NB4 (cell line): ENCODE measurements around the gene SNTA1.
"Not testable (repeated sequence)": the region's sequence is repeated elsewhere in the genome, so short reads cannot be mapped to it uniquely, and the experiment has no call there.

Experiments used
- DNase-seq: peaks from one replicate; pipeline ENCODE4 v3.0.0; 2010; ENCODE audit warnings: low read depth
- H3K4me3 ChIP-seq: one replicate; pipeline ENCODE4 v1.5.1; 2011; ENCODE audit warnings: mild to moderate bottlenecking, low read depth, low read length, moderate library complexity
- MYC ChIP-seq: IDR thresholded peaks from 2 replicates; pipeline ENCODE4 v1.6.1; 2011; ENCODE audit warnings: low read depth, low read length
- POLR2A ChIP-seq: IDR thresholded peaks from 2 replicates; pipeline ENCODE4 v1.6.1; 2011; ENCODE audit warnings: mild to moderate bottlenecking; ENCODE audit not compliant: insufficient read length; ENCODE audit errors: extremely low read depth
- TF ChIP-seq, protein P1 (sequence below): IDR thresholded peaks from one replicate; pipeline ENCODE4 v1.5.1; 2012; ENCODE audit warnings: low read depth, low read length
- TF ChIP-seq, protein P2 (sequence below): IDR thresholded peaks from 2 replicates; pipeline ENCODE4 v1.6.1; 2011; ENCODE audit warnings: low read depth, low read length

Gene SNTA1

DNA sequence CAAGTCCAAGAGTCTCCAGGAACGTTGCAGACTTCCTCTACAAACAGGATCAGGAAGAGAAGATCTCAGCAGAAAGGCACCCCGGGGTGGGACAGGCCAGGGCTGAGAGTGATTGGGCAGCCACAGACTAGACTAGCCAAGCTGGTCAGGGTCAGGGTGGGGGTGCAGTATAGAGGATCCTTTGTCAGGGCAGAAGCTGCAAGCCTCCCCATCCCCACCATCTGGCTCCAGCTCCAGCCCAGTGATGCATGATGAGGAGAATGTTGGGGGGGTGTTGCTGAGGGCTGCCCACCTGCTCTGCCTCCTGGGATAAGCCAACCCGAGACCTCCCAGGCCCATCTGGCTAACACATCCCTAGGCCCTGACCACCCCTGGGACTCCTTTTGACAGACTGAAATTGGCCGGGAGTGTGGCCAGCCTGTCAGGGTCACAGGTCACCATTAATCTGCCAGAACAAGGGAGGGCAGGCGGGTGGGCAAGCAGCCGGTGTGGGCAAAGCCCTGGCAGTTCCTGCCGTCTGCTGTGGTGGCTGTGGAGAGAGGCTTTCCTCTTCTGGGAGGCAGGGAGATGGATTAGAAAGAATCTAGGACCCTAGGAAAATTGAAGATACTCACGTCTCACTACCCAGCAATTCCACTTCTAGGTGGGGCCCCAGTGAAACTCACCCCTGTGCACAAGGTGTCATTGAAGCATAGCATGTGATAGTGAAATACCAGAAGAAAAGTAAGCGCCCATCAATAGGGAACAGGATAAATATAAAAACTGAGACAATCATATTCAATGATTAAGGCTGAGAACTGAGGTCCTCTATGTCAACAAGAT, 22.1 kb upstream of the SNTA1 start:
- H3K4me3 ChIP-seq, result no peak overlapping the region
- no peak for DNase-seq
- TF ChIP-seq MYC (no peak), POLR2A (no peak)
- TF ChIP-seq, protein P1, sequence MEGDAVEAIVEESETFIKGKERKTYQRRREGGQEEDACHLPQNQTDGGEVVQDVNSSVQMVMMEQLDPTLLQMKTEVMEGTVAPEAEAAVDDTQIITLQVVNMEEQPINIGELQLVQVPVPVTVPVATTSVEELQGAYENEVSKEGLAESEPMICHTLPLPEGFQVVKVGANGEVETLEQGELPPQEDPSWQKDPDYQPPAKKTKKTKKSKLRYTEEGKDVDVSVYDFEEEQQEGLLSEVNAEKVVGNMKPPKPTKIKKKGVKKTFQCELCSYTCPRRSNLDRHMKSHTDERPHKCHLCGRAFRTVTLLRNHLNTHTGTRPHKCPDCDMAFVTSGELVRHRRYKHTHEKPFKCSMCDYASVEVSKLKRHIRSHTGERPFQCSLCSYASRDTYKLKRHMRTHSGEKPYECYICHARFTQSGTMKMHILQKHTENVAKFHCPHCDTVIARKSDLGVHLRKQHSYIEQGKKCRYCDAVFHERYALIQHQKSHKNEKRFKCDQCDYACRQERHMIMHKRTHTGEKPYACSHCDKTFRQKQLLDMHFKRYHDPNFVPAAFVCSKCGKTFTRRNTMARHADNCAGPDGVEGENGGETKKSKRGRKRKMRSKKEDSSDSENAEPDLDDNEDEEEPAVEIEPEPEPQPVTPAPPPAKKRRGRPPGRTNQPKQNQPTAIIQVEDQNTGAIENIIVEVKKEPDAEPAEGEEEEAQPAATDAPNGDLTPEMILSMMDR, result no peak
- TF ChIP-seq, protein P2, sequence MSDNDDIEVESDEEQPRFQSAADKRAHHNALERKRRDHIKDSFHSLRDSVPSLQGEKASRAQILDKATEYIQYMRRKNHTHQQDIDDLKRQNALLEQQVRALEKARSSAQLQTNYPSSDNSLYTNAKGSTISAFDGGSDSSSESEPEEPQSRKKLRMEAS, result no peak

DNA sequence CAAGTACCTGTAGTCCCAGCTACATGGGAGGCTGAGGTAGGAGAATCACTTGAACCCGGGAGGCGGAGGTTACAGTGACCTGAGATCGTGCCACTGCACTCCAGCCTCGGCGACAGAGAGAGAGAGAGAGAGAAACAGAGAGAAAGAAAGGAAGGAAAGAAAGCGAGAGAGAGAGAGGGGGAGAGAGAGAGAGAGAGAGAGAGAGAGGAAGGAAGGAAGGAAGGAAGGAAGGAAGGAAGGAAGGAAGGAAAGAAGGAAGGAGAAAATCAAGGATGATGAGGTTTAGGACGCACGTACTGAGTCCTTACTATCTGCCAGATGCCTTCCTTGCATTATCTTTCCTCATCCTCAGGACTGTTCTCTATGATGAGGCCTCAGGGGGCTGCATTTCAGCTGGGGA, 21.2 kb upstream of the SNTA1 start:
- not testable (repeated sequence) for H3K4me3 ChIP-seq, DNase-seq

DNA sequence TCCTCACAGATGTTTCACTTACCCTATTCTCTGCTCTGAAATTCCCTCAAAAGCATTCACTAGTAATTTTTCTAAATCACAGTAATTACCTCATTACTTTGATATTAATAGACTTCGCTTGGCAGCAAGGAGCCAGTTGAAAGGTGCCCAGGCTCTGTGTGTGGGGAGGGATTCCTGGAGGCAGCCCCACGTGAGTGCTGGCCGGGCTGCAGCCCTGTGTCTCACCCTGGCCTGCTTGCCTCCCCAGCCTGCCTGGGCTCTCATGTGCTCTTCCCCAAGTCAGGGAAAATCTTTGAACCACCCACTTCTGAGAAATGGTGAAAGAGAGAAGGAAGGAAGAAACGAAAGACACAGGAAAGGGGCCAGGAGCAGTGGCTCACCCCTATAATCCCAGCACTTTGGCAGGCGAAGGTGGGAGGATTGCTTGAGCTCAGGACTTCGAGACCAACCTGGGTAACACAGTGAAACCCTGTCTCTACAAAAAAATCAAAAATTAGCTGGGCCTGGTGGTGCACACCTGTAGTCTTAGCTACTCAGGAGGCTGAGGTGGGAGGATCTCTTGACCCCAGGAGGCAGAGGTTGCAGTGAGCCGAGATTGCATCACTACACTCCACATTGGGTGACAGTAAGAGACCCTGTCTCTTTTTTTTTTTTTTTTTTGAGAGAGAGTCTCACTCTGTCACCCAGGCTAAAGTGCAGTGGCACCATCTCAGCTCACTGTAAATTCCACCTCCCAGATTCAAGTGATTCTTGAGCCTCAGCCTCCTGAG, 20.0 kb upstream of the SNTA1 start:
- H3K4me3 ChIP-seq, result no peak overlapping the region
- no peak for DNase-seq
- TF ChIP-seq, protein P2, result no peak
- TF ChIP-seq, protein P1, result no peak
- no peak for TF ChIP-seq POLR2A
- TF ChIP-seq MYC, result no peak

DNA sequence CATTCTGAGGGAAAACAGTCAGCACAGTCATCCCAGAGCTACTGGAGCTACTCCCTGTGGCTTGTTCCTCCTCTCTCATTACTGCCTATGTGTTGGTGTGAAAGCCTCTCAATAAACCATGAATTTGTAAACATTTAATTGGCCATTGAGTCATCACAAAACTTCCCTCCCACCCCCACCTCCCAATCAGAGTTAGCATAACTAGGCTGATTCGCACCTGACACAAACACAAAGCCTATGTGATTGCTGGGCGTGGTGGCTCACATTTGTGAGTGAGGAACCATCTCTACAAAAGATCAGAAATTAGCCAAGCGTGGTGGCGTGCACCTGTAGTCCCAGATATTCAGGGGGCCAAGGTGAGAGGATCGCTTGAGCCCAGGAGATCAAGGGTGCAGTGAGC, 17.1 kb upstream of the SNTA1 start:
- no peak for DNase-seq
- no peak overlapping the region for H3K4me3 ChIP-seq
- TF ChIP-seq, protein P2, result no peak
- TF ChIP-seq POLR2A (no peak), MYC (no peak)
- TF ChIP-seq, protein P1, result no peak

DNA sequence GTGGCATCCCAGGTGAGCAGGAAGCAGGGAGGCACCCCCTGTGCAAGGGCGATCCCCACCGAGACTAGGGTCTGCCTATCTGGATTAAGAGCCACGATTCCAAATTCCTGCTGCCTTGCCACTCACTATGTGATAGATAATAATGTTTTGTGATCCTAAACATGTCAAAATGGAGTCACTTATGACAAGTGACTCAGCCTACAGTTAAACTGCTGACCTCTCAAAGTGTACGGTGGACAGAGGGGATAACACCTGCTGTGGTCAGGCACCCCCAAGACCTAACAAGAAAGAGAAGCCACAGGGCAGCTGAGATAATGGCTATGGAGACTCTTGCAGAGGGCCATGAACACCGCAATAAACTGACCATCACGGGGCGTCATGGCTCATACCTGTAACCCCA, 16.0 kb upstream of the SNTA1 start:
- TF ChIP-seq, protein P1, result no peak
- TF ChIP-seq MYC (no peak), POLR2A (no peak)
- TF ChIP-seq, protein P2, result no peak
- DNase-seq, result no peak

DNA sequence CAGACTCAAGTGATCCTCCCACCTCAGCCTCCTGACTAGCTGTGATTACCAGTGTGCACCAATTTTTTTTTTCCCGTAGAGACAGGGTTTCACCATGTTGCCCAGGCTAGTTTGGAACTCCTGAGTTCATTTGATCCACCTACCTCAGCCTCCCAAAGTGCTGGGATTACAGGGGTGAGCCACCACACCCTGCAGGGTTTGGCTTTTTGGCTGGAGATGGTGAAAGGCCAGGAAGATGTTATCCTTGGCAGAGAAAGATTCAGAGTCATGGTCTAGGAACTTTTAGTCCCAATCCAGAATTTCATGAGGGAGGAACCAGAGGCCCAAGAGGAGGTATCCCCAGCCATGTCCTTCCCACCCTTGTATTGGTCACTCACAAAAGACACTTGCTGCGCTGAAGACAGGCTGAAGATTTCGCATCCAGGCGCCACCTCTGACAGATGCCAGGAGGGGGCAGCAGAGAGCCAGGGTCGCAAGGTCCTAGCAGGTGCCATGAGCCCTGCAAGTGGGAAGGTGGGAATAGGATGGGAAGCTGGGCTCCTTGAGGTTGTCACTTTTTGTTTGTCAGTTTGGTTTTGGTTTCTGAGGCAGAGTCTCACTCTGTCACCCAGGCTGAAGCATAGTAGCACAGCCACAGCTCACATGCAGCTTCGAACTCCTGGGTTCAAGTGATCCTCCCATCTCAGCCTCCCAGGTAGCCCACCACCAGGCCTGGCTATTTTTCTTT, 13.5 kb upstream of the SNTA1 start:
- TF ChIP-seq, protein P1, result peak; percentile 94
- TF ChIP-seq, protein P2, result peak; percentile 64; the same call in 1 of the 2 replicates
- TF ChIP-seq MYC, result peak; percentile 48; the same call in 1 of the 2 replicates
- peak; percentile 78 for DNase-seq
- H3K4me3 ChIP-seq, result not testable (repeated sequence)

More for the DNA sequence above, 16.0 kb upstream of the SNTA1 start:
- H3K4me3 ChIP-seq, result no peak overlapping the region
